ENCODE results near the gene TTC22. TPM values are rescaled to one million over a fixed set of nuclear protein-coding genes. Genes with fewer than 3 reads are reported as not detected.
"Not testable (repeated sequence)": the region's sequence is repeated elsewhere in the genome, so short reads cannot be mapped to it uniquely, and the experiment has no call there.

TTC22 gene
- total RNA-seq, 1 experiment from 2014 or later: 8.8 TPM

- ChIA-PET POLR2A (no interaction called here), CTCF (interaction anchor here (0.6 kb wide), 1 partner anchor 110 kb away, joined by 6 read pairs; no protein-coding TSS in a partner anchor)
- Mint-ChIP-seq H3K9me3 (ENCODE audit: unreplicated experiment) (no peaks in the 10 kb centered on the region), H3K4me1 (ENCODE audit: low read depth, unreplicated experiment) (no peaks in the 10 kb centered on the region), H3K27ac (ENCODE audit: unreplicated experiment) (no peak overlapping the region), H3K27me3 (ENCODE audit: insufficient read depth, unreplicated experiment) (no peaks in the 10 kb centered on the region), H3K36me3 (ENCODE audit: insufficient read depth, unreplicated experiment) (no peaks in the 10 kb centered on the region), H3K4me3 (ENCODE audit: unreplicated experiment) (no peak overlapping the region)
- H3K36me3 ChIP-seq (ENCODE audit: control insufficient read depth, insufficient read depth, low read length): no peaks in the 10 kb centered on the region
- no peaks in the 10 kb centered on the region for H3K9me3 ChIP-seq
- intact Hi-C loops (cut with micrococcal nuclease; ENCODE audit: unreplicated experiment): no loop called here
- no peak for DNase-seq
- TF ChIP-seq CTCF (IDR thresholded peaks at IDR 0.05; ENCODE audit: insufficient read depth in 1 of 2, low read depth in 1 of 2, low read length in 1 of 2, severe bottlenecking in 1 of 2, unreplicated experiment in 1 of 2): no peak
- no peaks in the 10 kb centered on the region for H3K4me1 ChIP-seq
- no peak overlapping the region for H3K4me3 ChIP-seq (ENCODE audit: low read depth, low read length)
- BruUV-seq (replicated peaks): no TSS peak
- no peaks in the 10 kb centered on the region for H3K27me3 ChIP-seq (replicated peaks; ENCODE audit: control insufficient read depth, insufficient read depth, low read length)
Observed at GRCh38 chr1:54781023-54781723, 19.9 kb downstream of the TTC22 start.

GRCh38 chr1:54777431-54777830 is 23.7 kb downstream of the TTC22 start:
- intact Hi-C loops (cut with micrococcal nuclease; ENCODE audit: unreplicated experiment): no loop called here
- H3K4me3 ChIP-seq (ENCODE audit: low read depth, low read length): no peak overlapping the region
- Mint-ChIP-seq H3K9me3 (ENCODE audit: unreplicated experiment) (no peaks in the 10 kb centered on the region), H3K4me3 (ENCODE audit: unreplicated experiment) (no peak overlapping the region), H3K4me1 (ENCODE audit: low read depth, unreplicated experiment) (no peaks in the 10 kb centered on the region), H3K27me3 (ENCODE audit: insufficient read depth, unreplicated experiment) (no peaks in the 10 kb centered on the region), H3K36me3 (ENCODE audit: insufficient read depth, unreplicated experiment) (no peaks in the 10 kb centered on the region), H3K27ac (ENCODE audit: unreplicated experiment) (no peak overlapping the region)
- DNase-seq: no peak
- CTCF ChIA-PET: no interaction called here
- no peaks in the 10 kb centered on the region for H3K27me3 ChIP-seq (replicated peaks; ENCODE audit: control insufficient read depth, insufficient read depth, low read length)
- no peak for TF ChIP-seq CTCF (IDR thresholded peaks at IDR 0.05; ENCODE audit: insufficient read depth in 1 of 2, low read depth in 1 of 2, low read length in 1 of 2, severe bottlenecking in 1 of 2, unreplicated experiment in 1 of 2)
- H3K9me3 ChIP-seq: no peaks in the 10 kb centered on the region
- no peaks in the 10 kb centered on the region for H3K4me1 ChIP-seq
- POLR2A ChIA-PET: no interaction called here
- no TSS peak for BruUV-seq (replicated peaks)
- no peaks in the 10 kb centered on the region for H3K36me3 ChIP-seq (ENCODE audit: control insufficient read depth, insufficient read depth, low read length)

DNA sequence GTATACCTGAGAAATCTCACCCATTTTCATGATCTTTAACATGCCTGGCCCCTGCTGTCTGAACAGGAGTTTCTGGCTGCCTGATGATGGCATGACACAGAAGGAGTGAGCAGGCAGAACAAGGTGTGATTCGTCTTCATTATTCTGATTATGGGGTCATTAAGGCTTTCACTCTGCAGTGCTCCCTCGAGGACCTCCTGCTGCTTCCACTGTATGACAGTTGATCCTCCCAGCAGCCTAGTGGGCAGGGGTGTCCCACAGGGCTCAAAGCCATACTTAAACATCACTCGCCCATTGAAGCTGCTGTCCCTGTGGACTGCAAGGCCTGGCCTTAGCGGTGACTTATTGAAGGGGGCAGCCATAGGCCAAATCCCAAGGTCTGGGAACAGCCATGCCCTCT is 24.1 kb downstream of the TTC22 start:
- no peak overlapping the region for H3K4me3 Mint-ChIP-seq (ENCODE audit: unreplicated experiment)

DNA sequence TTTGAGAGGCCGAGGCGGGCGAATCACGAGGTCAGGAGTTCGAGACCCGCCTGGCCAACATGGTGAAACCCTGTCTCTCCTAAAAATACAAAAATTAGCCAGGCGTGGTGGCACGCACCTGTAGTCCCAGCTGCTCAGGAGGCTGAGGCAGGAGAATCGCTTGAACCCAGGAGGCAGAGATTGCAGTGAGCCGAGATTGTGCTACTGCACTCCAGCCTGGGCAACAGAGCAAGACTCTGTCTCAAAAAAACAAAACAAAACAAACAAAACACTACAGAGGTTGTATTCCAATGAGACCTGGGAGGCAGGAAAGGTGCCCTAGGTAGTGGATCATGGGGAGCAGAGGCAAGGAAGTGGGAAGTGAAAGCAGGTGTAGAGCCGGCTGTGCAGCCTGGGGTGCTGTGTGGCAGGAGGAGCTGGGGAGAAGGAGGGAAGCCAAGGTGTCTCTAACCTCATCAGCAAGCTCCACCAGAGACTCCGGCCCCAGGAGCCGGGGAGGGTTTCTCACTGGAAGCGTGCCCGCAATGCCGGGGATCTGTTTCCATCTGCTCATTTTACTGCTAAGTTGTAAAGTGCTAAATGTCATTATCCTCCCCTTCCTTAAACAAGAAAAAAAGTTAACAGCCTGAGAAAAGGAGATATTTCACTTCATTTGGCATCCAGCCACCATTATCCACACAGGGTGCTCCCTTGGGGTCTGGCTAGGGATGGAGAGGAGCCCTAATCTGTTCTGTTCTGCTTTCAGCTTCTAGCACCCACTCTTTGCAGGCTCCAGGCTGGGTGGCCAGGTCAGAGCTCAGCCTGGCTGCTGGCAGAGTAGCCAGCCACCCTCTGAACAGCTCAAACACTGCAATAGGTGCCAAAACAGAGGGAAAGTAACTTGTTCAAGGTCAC is 25.0 kb downstream of the TTC22 start:
- H3K27me3 ChIP-seq (replicated peaks; ENCODE audit: control insufficient read depth, insufficient read depth, low read length); H3K4me3 Mint-ChIP-seq (ENCODE audit: unreplicated experiment); POLR2A ChIA-PET; H3K9me3 Mint-ChIP-seq (ENCODE audit: unreplicated experiment); H3K27me3 Mint-ChIP-seq (ENCODE audit: insufficient read depth, unreplicated experiment); H3K4me1 Mint-ChIP-seq (ENCODE audit: low read depth, unreplicated experiment); DNase-seq; BruUV-seq (replicated peaks); H3K4me3 ChIP-seq (ENCODE audit: low read depth, low read length); H3K9me3 ChIP-seq; H3K36me3 ChIP-seq (ENCODE audit: control insufficient read depth, insufficient read depth, low read length); H3K4me1 ChIP-seq; H3K36me3 Mint-ChIP-seq (ENCODE audit: insufficient read depth, unreplicated experiment); intact Hi-C loops (cut with micrococcal nuclease; ENCODE audit: unreplicated experiment); H3K27ac Mint-ChIP-seq (ENCODE audit: unreplicated experiment): not testable (repeated sequence)
- CTCF ChIA-PET: interaction anchor here (0.6 to 0.8 kb wide), 2 partner anchors 26 to 277 kb away, joined by 3 to 7 read pairs; no protein-coding TSS in a partner anchor

More for the DNA sequence above, 24.1 kb downstream of the TTC22 start:
- TF ChIP-seq CTCF (IDR thresholded peaks at IDR 0.05; ENCODE audit: insufficient read depth in 1 of 2, low read depth in 1 of 2, low read length in 1 of 2, severe bottlenecking in 1 of 2, unreplicated experiment in 1 of 2): no peak
- POLR2A ChIA-PET: no interaction called here
- Histone ChIP-seq H3K36me3 (ENCODE audit: control insufficient read depth, insufficient read depth, low read length) (no peaks in the 10 kb centered on the region), H3K27me3 (replicated peaks; ENCODE audit: control insufficient read depth, insufficient read depth, low read length) (no peaks in the 10 kb centered on the region), H3K4me3 (ENCODE audit: low read depth, low read length) (no peak overlapping the region), H3K4me1 (no peaks in the 10 kb centered on the region), H3K9me3 (no peaks in the 10 kb centered on the region)
- H3K9me3 Mint-ChIP-seq (ENCODE audit: unreplicated experiment): no peaks in the 10 kb centered on the region
- CTCF ChIA-PET: interaction anchor here (0.6 kb wide), 1 partner anchor 277 kb away, joined by 7 read pairs; no protein-coding TSS in a partner anchor
- H3K27ac Mint-ChIP-seq (ENCODE audit: unreplicated experiment): no peak overlapping the region
- H3K36me3 Mint-ChIP-seq (ENCODE audit: insufficient read depth, unreplicated experiment): no peaks in the 10 kb centered on the region
- intact Hi-C loops (cut with micrococcal nuclease; ENCODE audit: unreplicated experiment): no loop called here
- no peak for DNase-seq
- H3K27me3 Mint-ChIP-seq (ENCODE audit: insufficient read depth, unreplicated experiment): no peaks in the 10 kb centered on the region
- no TSS peak for BruUV-seq (replicated peaks)
- no peaks in the 10 kb centered on the region for H3K4me1 Mint-ChIP-seq (ENCODE audit: low read depth, unreplicated experiment)
